ENCODE measurements around the gene TEX13C.

DNA sequence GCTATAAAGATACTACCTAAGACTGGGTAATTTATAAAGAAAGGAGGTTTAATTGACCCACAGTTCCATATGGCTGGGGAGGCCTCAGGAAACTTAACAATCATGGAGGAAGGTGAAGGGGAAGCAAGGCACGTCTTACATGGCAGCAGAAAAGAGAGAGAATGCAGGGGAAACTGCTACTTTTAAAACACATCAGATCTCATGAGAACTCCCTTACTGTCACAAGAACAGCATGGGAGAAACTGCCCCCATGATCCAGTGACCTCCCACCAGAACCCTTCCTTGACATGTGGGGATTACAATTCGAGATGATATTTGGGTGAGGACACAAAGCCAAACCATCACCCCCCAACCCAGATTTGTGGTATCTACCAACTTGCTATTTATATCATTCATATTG is 13.9 kb downstream of the TEX13C start:
- TF ChIP-seq, protein P1, sequence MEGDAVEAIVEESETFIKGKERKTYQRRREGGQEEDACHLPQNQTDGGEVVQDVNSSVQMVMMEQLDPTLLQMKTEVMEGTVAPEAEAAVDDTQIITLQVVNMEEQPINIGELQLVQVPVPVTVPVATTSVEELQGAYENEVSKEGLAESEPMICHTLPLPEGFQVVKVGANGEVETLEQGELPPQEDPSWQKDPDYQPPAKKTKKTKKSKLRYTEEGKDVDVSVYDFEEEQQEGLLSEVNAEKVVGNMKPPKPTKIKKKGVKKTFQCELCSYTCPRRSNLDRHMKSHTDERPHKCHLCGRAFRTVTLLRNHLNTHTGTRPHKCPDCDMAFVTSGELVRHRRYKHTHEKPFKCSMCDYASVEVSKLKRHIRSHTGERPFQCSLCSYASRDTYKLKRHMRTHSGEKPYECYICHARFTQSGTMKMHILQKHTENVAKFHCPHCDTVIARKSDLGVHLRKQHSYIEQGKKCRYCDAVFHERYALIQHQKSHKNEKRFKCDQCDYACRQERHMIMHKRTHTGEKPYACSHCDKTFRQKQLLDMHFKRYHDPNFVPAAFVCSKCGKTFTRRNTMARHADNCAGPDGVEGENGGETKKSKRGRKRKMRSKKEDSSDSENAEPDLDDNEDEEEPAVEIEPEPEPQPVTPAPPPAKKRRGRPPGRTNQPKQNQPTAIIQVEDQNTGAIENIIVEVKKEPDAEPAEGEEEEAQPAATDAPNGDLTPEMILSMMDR (IDR thresholded peaks at IDR 0.05): no peak
- TF ChIP-seq POLR2A (IDR thresholded peaks at IDR 0.05): no peak
- no peak for TF ChIP-seq EP300 (IDR thresholded peaks at IDR 0.05)
